ENCODE data around the gene YY1. TPM values are rescaled to one million over a fixed set of nuclear protein-coding genes. Genes with fewer than 3 reads are reported as not detected.

Gene YY1
- polyA plus RNA-seq, 4 donors: 24.0 to 80.2 (median 27.7) TPM

GRCh38 chr14:100328495-100329163 is 89.7 kb downstream of the YY1 start:
- H3K27ac ChIP-seq (ENCODE audit: low read depth in 1 of 3, low read length in 2 of 3): peak overlapping the region; percentile 56 to 97 (median 80)
- H3K27me3 ChIP-seq (ENCODE audit: control insufficient read depth in 3 of 3, insufficient read depth in 3 of 3, low read length in 3 of 3): no peaks in the 10 kb centered on the region
- peak; percentile 84 to 88 for DNase-seq
- H3K4me3 ChIP-seq (ENCODE audit: low read depth in 1 of 3, low read length in 3 of 3): peak overlapping the region in 2 of 3 donors; percentile 48 to 55
- no peak for FAIRE-seq
- WGBS, 3 donors: 12 to 62% (median 37%) methylated on average over 22 to 32 of the region's 32 CpGs
- no peaks in the 10 kb centered on the region for H3K9me3 ChIP-seq (ENCODE audit: control insufficient read depth in 2 of 2, insufficient read depth in 1 of 2, low read depth in 1 of 2, low read length in 1 of 2)
- H3K4me1 ChIP-seq (ENCODE audit: control insufficient read depth in 3 of 3, insufficient read depth in 2 of 3, low read depth in 1 of 3, low read length in 2 of 3): peaks cover 0 to 25% (median 4%) of the 10 kb centered on the region in 3 donors
- peaks cover 0 to 11% (median 0%) of the 10 kb centered on the region in 3 donors for H3K36me3 ChIP-seq (ENCODE audit: control insufficient read depth in 3 of 3, insufficient read depth in 2 of 3, low read depth in 1 of 3, low read length in 3 of 3)

- Histone ChIP-seq H3K4me3 (ENCODE audit: low read depth in 1 of 3, low read length in 3 of 3) (peak overlapping the region in 2 of 3 donors; percentile 48 to 55), H3K27ac (ENCODE audit: low read depth in 1 of 3, low read length in 2 of 3) (peak overlapping the region; percentile 56 to 97 (median 80)), H3K36me3 (ENCODE audit: control insufficient read depth in 3 of 3, insufficient read depth in 2 of 3, low read depth in 1 of 3, low read length in 3 of 3) (peaks cover 0 to 16% (median 0%) of the 10 kb centered on the region in 3 donors), H3K4me1 (ENCODE audit: control insufficient read depth in 3 of 3, insufficient read depth in 2 of 3, low read depth in 1 of 3, low read length in 2 of 3) (peaks cover 0 to 25% (median 4%) of the 10 kb centered on the region in 3 donors), H3K27me3 (ENCODE audit: control insufficient read depth in 3 of 3, insufficient read depth in 3 of 3, low read length in 3 of 3) (no peaks in the 10 kb centered on the region), H3K9me3 (ENCODE audit: control insufficient read depth in 2 of 2, insufficient read depth in 1 of 2, low read depth in 1 of 2, low read length in 1 of 2) (no peaks in the 10 kb centered on the region)
- FAIRE-seq: no peak
- 66 to 86% (median 69%) methylated on average over 34 to 36 of the region's 36 CpGs for whole genome bisulfite sequencing, 3 donors
- no peak for DNase-seq
Measured at GRCh38 chr14:100329233-100330006, 90.5 kb downstream of the YY1 start.

- H3K9me3 ChIP-seq (ENCODE audit: control insufficient read depth in 2 of 2, insufficient read depth in 1 of 2, low read depth in 1 of 2, low read length in 1 of 2): no peaks in the 10 kb centered on the region
- no peak overlapping the region for H3K27ac ChIP-seq (ENCODE audit: low read depth in 1 of 3, low read length in 2 of 3)
- WGBS, 3 donors: 85 to 90% (median 86%) methylated on average over 11 of the region's 11 CpGs
- H3K36me3 ChIP-seq (ENCODE audit: control insufficient read depth in 3 of 3, insufficient read depth in 2 of 3, low read depth in 1 of 3, low read length in 3 of 3): peaks cover 0 to 20% (median 0%) of the 10 kb centered on the region in 3 donors
- no peaks in the 10 kb centered on the region for H3K27me3 ChIP-seq (ENCODE audit: control insufficient read depth in 3 of 3, insufficient read depth in 3 of 3, low read length in 3 of 3)
- H3K4me1 ChIP-seq (ENCODE audit: control insufficient read depth in 3 of 3, insufficient read depth in 2 of 3, low read depth in 1 of 3, low read length in 2 of 3): peaks cover 0 to 21% (median 4%) of the 10 kb centered on the region in 3 donors
- DNase-seq (no peak), FAIRE-seq (no peak)
- H3K4me3 ChIP-seq (ENCODE audit: low read depth in 1 of 3, low read length in 3 of 3): no peak overlapping the region
Measured at GRCh38 chr14:100330007-100330344, 91.0 kb downstream of the YY1 start.

GRCh38 chr14:100330388-100330931 is 91.5 kb downstream of the YY1 start:
- Histone ChIP-seq H3K9me3 (ENCODE audit: control insufficient read depth in 2 of 2, insufficient read depth in 1 of 2, low read depth in 1 of 2, low read length in 1 of 2) (no peaks in the 10 kb centered on the region), H3K27ac (ENCODE audit: low read depth in 1 of 3, low read length in 2 of 3) (no peak overlapping the region), H3K4me1 (ENCODE audit: control insufficient read depth in 3 of 3, insufficient read depth in 2 of 3, low read depth in 1 of 3, low read length in 2 of 3) (peaks cover 0 to 17% (median 4%) of the 10 kb centered on the region in 3 donors), H3K4me3 (ENCODE audit: low read depth in 1 of 3, low read length in 3 of 3) (no peak overlapping the region), H3K36me3 (ENCODE audit: control insufficient read depth in 3 of 3, insufficient read depth in 2 of 3, low read depth in 1 of 3, low read length in 3 of 3) (peaks cover 0 to 22% (median 0%) of the 10 kb centered on the region in 3 donors), H3K27me3 (ENCODE audit: control insufficient read depth in 3 of 3, insufficient read depth in 3 of 3, low read length in 3 of 3) (no peaks in the 10 kb centered on the region)
- FAIRE-seq (no peak), DNase-seq (no peak)
- WGBS, 3 donors: 76 to 84% (median 81%) methylated on average over 11 to 13 of the region's 13 CpGs

GRCh38 chr14:100332071-100332639 is 93.2 kb downstream of the YY1 start:
- peaks cover 0 to 30% (median 8%) of the 10 kb centered on the region in 3 donors for H3K36me3 ChIP-seq (ENCODE audit: control insufficient read depth in 3 of 3, insufficient read depth in 2 of 3, low read depth in 1 of 3, low read length in 3 of 3)
- no peak overlapping the region for H3K4me3 ChIP-seq (ENCODE audit: low read depth in 1 of 3, low read length in 3 of 3)
- no peaks in the 10 kb centered on the region for H3K9me3 ChIP-seq (ENCODE audit: control insufficient read depth in 2 of 2, insufficient read depth in 1 of 2, low read depth in 1 of 2, low read length in 1 of 2)
- H3K4me1 ChIP-seq (ENCODE audit: control insufficient read depth in 3 of 3, insufficient read depth in 2 of 3, low read depth in 1 of 3, low read length in 2 of 3): peaks cover 0 to 15% (median 0%) of the 10 kb centered on the region in 3 donors
- H3K27ac ChIP-seq (ENCODE audit: low read depth in 1 of 3, low read length in 2 of 3): no peak overlapping the region
- no peak for DNase-seq
- no peaks in the 10 kb centered on the region for H3K27me3 ChIP-seq (ENCODE audit: control insufficient read depth in 3 of 3, insufficient read depth in 3 of 3, low read length in 3 of 3)
- 73 to 78% (median 77%) methylated on average over 11 of the region's 11 CpGs for WGBS, 3 donors
- FAIRE-seq: no peak

Other genes with a start within 250 kb of the YY1 start
- gene EVL, start 173.7 kb upstream of the YY1 start, polyA plus RNA-seq: 100 to 1,000 TPM in 1 of 4 donors, 10 to 100 TPM in 3; 21.0 to 102 (median 31.8) TPM
- 10 to 100 TPM; 16.1 to 47.0 (median 24.0) TPM for gene DEGS2, start 79.5 kb upstream of the YY1 start, polyA plus RNA-seq
- gene SLC25A29, start 67.3 kb downstream of the YY1 start, polyA plus RNA-seq: 10 to 100 TPM in 2 of 4 donors, 1 to 10 TPM in 2; 8.3 to 32.7 (median 14.8) TPM
- gene SLC25A47, start 84.2 kb downstream of the YY1 start, polyA plus RNA-seq: 1 to 10 TPM in 2 of 4 donors, under 1 TPM in 2; 0.38 to 1.6 (median 0.80) TPM
- 1 to 10 TPM; 3.4 to 6.9 (median 5.5) TPM for gene WDR25, start 137.3 kb downstream of the YY1 start, polyA plus RNA-seq